ENCODE measurements around the gene SC5D.

Gene SC5D

GRCh38 chr11:121292495-121293287 lies at the start of gene SC5D:
Gene SC5D, plus strand, starts transcription at chr11:121292771. Its CDS starts 10,605 bp downstream, at chr11:121303376.
- DNase-seq (ENCODE audit: low read depth in 2 of 2): peak; percentile 88 to 92

- no peak for DNase-seq (ENCODE audit: low read depth in 2 of 2)
Measured at GRCh38 chr11:121244884-121245283, 47.7 kb upstream of the SC5D start.

GRCh38 chr11:121246021-121246768 lies 46.4 kb upstream of the SC5D start:
- DNase-seq (ENCODE audit: low read depth in 2 of 2): no peak

GRCh38 chr11:121246769-121247035 lies 45.9 kb upstream of the SC5D start:
- no peak for DNase-seq (ENCODE audit: low read depth in 2 of 2)

- no peak for DNase-seq (ENCODE audit: low read depth in 2 of 2)
Measured at GRCh38 chr11:121248496-121248895, 44.1 kb upstream of the SC5D start.

- peak in 1 of 2 donors; percentile 20 for DNase-seq (ENCODE audit: low read depth in 2 of 2)
Measured at GRCh38 chr11:121249039-121249663, 43.4 kb upstream of the SC5D start.

- DNase-seq (ENCODE audit: low read depth in 2 of 2): no peak
Measured at GRCh38 chr11:121250843-121251242, 41.7 kb upstream of the SC5D start.

- DNase-seq (ENCODE audit: low read depth in 2 of 2): no peak
Measured at GRCh38 chr11:121253951-121254350, 38.6 kb upstream of the SC5D start.

GRCh38 chr11:121254756-121255155 lies 37.8 kb upstream of the SC5D start:
- DNase-seq (ENCODE audit: low read depth in 2 of 2): no peak

- DNase-seq (ENCODE audit: low read depth in 2 of 2): no peak
Measured at GRCh38 chr11:121255473-121256125, 37.0 kb upstream of the SC5D start.

- DNase-seq (ENCODE audit: low read depth in 2 of 2): no peak
Measured at GRCh38 chr11:121257289-121257688, 35.3 kb upstream of the SC5D start.

- DNase-seq (ENCODE audit: low read depth in 2 of 2): no peak
Measured at GRCh38 chr11:121257976-121258375, 34.6 kb upstream of the SC5D start.

GRCh38 chr11:121265586-121265985 lies 27.0 kb upstream of the SC5D start:
- DNase-seq (ENCODE audit: low read depth in 2 of 2): no peak

GRCh38 chr11:121268581-121268980 lies 24.0 kb upstream of the SC5D start:
- no peak for DNase-seq (ENCODE audit: low read depth in 2 of 2)

GRCh38 chr11:121270001-121270678 lies 22.4 kb upstream of the SC5D start:
- DNase-seq (ENCODE audit: low read depth in 2 of 2): no peak

- DNase-seq (ENCODE audit: low read depth in 2 of 2): no peak
Measured at GRCh38 chr11:121274332-121274991, 18.1 kb upstream of the SC5D start.

GRCh38 chr11:121281698-121282097 lies 10.9 kb upstream of the SC5D start:
- no peak for DNase-seq (ENCODE audit: low read depth in 2 of 2)

- DNase-seq (ENCODE audit: low read depth in 2 of 2): no peak
Measured at GRCh38 chr11:121282386-121282785, 10.2 kb upstream of the SC5D start.

GRCh38 chr11:121282886-121283502 lies 9.6 kb upstream of the SC5D start:
- DNase-seq (ENCODE audit: low read depth in 2 of 2): no peak

- DNase-seq (ENCODE audit: low read depth in 2 of 2): no peak
Measured at GRCh38 chr11:121291319-121291718, 1.3 kb upstream of the SC5D start.

Data from stimulated activated CD4-positive, alpha-beta T cell treated with anti-CD3 and anti-CD28 coated beads, Interleukin-4, amount 100 ng/mL, for 48 hours (primary cell).